NCI-H82 (cell line): ENCODE results near the gene DZIP1.

Source experiments
- DNase-seq: peaks from one replicate; lab custom pipeline; 2025; lab: John Stamatoyannopoulos, UW

Gene DZIP1

DNA sequence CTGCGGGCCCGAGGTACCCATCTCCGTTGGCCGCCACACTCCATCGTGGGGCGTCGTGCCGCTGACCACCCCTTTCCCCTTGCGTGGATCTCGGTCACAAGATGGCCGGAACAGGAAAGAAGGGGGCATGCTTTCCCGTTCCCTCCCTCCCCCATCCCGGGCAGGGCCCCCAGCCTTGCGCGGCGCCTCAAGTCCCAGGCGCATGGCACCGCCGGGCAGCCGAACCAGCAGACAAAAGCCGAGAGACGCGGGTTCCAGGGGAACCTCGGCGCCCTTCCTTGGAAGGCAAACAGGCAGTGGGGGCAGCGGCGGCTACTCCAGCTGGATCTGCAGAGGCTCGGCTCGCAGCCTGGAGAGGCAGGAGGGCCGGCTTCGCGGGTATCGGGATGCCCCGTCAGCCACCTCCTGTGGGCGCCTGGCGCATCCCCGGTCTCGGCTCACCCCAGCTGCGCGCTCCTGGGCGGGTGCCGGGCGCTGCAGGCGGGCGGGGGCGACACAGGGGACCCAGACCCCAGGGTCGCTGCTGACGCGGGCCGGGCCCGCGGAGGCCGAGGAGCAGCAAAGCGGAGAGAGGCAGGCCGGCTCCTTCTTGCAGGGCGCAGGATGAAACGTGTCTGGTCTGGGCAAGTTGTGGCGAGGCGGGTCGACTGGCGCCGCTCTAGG is 439 bp downstream of the DZIP1 start:
- DNase-seq: peak; percentile 72

DNA sequence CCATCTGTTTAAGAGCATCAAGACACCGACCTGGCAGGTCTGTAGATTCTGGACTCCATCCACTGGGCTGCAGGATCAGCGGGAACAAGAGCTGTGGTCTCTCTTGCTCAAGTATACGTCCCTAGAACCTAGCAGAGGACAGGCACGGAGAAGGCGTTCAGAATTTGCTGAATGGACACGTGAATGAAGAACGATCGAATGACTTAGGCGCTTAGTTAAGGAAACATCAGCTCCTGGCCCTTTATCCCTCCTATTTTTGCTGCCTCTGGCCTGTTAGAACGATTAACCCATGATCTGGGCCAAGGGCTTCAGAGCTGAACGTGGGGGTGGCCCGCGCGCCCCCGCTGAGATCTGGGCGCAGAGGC is 953 bp downstream of the DZIP1 start:
- peak; percentile 70 for DNase-seq

DNA sequence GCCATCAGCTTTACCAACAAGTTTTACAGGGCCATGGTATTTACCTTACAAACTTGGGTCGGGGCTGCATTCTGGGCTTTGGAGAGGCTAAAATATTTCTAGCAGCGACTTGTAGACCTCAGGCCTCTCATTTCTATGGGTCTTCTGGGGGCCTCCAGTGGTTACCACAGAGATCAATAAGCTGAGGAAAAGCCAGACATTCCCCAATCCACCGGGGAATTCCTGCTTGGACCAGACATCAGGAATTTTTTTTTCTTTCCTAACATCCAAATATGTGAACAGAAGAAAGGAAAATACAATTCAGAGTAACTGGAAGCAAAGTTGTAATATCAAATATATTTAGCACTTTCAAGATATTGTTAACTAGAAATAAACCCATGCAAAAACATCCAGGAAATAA is 1.5 kb downstream of the DZIP1 start:
- peak; percentile 23 for DNase-seq

DNA sequence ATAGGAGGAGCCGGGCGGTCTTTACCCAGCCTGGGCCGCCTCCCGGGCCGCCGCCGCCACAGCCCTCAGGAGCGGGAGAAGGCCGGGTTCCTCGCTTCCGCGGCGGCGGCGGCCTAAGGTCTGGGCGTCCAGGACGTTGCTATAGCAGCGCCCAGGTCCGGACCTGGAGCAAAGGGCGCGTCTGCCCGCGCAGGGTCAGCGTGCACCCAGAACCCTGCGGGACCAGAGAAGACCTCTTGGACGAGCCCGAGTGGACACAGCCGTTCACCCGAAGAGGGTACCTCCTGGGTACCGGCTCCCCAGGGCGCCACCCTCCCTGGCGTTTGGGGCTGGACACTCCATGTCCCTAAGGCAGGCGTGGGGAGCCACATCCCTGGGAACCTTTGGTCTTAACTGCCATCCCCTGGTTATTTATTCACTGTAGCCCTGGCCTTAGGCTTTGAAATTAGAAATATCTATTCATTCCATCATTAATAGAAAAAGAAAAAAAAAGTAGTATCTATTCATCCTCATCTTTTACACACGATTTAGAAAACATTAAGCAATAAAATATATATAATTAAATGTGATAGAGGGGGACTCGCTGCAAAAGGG is 2.4 kb downstream of the DZIP1 start:
- no peak for DNase-seq

DNA sequence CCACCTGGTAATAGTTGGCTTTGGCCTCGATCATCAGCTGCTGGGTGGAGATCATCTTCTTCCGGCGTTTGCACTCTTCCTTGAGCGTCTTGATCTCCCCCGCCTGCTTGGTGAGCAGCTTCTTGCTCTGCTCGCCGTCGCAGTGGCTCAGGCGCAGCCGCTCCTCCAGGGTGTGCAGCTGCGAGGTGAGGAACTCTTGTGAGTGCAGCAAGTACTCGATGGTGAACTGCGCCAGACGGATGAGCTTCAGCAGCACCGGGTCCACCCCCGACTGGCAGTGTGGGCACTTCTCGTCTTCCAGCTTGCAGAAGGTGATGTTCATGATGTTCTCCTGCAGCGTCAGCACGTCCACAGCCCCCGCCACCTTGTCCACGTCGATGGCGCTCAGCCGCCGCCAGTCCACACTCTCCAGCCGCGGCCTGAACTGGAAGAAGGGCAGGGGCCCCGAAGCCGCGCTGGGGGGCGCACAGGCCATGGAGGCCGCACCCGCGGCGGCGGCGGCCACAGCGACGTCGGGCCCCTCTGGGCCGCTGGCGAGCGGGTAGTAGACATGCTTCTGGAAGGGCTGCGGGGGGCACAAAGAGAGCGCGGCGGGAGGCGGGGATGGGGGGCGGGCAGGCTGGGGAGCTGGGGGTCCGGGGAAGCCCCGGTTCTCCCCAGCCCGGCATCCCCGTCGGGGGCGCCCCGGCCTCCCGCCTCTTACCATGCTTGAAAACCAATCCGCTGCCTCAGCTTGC is 3.0 kb downstream of the DZIP1 start:
- DNase-seq: peak; percentile 68

DNA sequence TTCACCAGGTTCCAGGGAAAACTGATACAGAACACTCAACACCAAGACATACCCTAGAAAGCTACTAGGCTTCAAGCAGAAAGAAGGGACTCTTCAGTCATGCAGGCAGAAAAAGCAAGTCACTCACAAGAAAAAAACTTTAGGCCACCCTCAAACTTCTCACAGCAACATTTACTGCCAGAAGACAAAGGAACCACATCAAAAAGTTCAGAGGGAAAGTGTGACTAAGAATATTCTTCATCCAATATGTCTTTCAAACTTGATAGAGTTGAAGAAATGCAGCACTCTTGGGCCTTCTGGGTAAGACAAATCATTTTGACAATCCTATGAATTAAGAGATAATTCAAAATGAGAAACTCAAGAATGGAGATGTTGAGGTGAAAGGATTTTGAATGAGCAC is 7.7 kb downstream of the DZIP1 start:
- DNase-seq: no peak

DNA sequence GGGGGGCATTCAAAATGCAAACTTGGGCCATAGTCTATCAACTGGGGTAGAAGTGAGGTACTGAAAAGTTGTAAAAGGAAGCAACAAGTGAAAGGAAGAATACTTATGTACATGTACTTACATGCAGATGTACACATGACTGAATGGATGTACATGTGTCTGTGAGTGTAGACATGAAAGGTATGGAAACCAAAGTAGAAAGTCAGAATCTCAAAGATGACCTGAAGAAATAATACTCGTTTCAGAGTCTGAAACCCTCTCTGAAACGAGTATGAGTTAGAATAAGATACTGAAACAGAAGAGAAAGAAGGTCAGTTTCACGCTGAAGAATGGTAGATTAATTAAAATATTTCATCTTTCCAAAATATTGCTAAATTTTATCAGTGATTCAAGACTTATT is 13.9 kb downstream of the DZIP1 start:
- DNase-seq: no peak

DNA sequence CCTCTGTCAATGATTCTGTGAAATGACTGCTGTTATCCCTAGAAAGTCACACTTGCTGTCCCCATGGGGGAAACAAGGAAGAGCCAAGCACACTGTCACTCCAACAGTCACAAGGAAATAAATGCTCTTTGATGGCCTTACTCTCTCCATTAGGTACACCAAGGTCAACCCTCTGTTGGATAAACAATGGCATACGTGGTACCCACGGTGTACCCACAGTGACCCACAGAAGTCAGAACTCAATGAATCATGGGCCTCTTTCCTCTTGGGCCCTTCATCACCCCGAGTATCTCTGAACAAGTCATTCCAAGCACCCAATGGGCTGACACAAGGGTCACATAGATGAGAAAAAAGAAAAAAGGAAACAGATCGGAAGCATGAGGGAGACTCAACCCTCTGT is 15.4 kb downstream of the DZIP1 start:
- DNase-seq: no peak

DNA sequence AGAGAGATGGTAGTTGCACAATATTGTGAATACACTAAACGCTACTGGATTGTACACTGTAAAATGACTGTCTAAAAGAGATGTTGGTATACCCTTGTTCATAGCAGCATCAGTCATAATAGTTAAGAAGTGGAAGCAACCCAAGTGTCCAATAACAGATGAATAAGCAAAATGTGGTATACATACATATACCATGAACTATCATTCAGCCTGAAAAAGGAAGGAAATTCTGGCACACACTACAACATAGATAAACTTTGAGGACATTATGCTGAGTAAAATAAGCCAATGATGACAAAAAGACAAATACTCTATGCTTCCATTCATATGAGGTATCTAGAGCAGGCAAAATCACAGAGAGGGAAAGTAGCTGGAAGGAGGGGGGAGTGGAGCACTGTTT is 16.0 kb downstream of the DZIP1 start:
- no peak for DNase-seq

DNA sequence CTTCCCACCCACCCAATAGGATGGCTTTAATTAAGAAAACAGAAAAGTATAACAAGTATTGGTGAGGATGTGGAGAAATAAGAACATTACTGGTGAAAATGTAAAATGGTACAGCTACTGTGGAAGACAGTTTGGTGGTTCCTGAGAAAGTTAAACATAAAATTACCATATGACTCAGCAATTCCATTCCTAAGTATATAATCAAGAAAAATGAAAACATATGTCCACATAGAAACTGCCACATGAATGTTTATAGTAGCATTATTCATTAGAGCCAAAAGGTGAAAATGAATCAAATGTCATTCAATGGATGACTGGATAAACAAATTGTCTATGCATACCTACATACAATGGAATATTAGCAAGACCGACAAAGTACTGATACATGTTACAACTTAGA is 16.9 kb downstream of the DZIP1 start:
- DNase-seq: no peak

DNA sequence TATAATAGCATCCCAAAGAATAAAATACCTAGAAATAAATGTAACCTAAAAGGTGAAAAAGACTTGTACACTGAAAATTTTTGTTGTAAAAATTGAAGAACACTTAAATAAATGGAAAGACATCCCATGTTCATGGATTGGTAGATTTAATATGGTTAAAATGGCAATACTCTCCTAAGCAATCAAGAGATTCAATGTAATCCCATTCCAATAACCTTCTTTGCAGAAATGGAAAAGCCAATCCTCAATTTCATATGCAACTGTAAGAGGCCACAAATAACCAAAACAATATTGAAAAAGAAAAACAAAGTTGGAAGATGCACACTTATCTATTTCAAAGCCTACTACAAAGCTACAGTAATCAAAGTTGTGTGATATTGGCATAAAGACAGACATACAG is 17.7 kb downstream of the DZIP1 start:
- DNase-seq: no peak

DNA sequence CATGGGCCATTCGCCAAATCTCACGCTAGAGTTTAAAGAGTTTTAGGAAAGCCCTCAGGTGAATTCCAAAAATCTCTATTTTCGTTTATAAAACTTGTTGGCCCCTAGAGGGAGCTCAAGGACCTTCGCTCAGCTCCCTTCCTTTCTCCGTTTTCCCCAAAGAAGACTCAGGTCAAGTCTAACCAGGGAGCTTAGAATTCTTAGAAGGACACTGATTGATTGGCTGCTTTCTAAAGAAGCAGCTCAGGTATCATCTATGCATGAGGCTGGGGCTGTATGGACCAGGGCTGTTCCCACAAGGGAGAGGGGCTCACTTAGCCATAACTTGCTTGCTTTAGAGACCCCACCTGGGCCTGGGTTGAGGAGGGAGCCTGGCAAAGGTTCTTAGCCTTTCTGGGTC is 20.5 kb downstream of the DZIP1 start:
- peak; percentile 76 for DNase-seq

DNA sequence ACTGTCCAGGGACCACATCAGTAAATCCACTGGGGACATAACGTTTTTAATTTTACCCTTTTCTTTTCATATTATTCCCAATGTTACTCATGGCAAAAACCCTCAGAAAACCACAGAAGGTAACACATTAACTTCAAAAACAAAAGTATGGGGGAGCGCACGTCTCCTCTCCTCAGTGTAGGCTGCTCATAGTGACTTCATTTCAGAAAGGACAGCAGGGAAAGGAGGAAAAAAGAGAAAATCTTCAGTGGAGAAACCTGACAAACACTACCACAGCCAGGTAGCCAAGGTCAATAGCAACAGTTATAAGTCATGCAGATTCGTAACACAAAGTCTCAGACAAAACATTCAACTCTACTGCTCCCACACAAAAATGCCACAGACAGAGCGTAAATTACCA is 21.4 kb downstream of the DZIP1 start:
- no peak for DNase-seq

DNA sequence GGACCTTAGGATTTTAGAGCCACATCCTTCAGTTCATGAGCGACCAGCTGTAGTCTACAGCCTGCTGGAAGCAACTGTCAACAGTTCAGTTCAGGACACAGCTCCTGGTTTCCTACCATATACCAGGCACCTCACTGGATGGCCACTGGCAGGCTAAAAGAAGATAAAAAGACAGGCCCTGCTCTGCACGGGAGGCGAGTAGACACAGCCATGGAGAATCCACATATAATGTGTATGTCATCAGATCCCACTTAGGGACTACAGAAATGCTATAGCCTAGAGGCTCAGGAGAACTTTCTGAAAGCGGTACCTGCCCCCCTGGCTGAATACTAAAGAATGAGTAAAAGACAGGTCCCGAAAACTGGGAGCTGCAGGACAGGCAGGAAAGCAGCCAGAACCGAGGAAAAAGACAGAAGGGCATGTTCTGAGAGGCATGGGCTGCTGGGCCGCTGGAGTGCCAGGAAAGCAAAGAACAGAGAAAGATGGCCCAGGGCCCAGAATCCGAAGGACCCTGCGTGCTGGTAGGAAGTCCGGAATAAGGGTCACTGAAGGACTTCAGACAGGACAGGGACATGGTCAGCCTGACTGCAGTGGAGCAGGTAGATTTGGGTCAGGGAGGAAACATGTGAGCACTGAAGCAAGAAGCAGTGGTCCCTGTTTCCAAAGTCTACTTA is 23.5 kb downstream of the DZIP1 start:
- DNase-seq: no peak

DNA sequence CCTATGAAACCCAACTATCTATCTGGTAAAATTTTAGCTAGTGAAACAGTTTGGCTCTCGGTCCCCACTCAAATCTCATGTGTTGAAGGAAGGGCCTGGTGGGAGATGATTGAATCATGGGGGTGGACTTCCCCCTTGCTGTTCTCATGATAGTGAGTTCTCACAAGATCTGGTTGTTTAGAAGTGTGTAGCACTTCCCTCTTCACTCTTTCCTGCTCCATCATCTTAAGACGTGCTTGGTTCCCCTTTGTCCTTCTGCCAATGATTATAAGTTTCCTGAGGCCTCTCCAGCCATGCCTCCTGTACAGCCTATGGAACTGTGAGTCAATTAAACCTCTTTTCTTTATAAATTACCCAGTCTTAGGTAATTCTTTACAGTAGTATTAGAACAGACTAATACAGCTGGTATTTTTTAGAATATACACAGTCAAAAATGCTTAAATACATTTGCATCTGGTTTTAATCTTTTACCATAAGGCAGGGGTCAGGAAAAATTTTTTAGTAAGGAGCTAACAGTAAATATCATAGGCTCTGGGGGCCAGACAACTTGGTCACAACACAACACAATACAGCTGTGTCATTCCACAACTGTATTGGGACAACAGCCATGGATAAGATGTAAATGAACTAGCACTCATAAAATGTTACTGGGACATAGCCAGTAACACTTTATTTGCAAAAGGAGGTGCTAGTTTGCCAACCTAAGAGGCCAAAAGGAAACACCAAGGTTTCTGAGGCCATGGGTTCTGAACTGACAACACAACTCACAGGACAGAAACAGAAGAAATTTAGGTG is 24.3 kb downstream of the DZIP1 start:
- no peak for DNase-seq

DNA sequence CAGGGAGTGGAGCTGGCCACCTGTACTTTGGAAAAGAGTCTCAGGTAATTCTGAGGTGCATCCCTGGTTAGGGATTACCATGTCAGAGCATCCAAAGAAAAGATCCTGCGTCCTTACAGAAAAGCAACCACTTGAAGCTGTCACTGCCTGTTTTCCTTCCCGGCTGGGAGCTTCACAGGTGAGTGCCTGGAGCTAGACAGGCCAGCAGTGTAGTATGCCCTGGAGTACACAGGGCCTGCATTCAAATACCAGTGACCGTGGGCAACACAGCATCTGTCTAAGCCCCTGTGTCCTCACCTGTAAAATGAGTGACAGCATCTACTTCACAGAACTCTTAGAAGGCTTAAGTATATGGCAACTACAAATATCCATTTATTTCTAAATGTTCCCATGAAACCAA is 29.0 kb downstream of the DZIP1 start:
- DNase-seq: no peak

DNA sequence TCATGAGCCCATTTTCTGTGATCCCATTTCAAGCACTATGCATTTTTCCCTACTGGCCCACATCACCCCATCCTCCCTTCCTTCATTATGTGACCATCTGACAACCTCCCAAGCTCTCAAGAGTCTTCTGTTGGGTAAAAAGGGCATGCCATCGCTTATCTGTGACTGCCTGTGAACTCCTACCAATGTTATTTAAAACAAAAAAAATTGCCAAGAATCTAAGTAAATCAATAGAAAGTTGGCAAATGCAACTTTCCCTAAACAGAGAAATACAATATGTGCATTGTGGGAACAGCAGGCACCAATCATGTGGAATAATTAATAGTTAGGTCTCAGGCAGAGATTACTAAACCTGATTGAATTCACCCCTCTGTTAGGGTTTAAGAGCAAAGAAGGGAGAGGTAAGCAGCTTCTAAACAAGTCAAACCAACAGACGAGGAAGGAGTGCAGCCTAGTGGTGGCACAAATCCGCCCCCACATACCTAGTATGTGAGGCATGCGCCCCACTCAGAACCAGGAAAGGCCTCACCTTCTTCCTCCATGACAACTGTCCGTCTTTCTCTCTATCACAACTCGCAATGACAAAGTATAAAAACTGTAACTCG is 29.8 kb downstream of the DZIP1 start:
- DNase-seq: no peak

DNA sequence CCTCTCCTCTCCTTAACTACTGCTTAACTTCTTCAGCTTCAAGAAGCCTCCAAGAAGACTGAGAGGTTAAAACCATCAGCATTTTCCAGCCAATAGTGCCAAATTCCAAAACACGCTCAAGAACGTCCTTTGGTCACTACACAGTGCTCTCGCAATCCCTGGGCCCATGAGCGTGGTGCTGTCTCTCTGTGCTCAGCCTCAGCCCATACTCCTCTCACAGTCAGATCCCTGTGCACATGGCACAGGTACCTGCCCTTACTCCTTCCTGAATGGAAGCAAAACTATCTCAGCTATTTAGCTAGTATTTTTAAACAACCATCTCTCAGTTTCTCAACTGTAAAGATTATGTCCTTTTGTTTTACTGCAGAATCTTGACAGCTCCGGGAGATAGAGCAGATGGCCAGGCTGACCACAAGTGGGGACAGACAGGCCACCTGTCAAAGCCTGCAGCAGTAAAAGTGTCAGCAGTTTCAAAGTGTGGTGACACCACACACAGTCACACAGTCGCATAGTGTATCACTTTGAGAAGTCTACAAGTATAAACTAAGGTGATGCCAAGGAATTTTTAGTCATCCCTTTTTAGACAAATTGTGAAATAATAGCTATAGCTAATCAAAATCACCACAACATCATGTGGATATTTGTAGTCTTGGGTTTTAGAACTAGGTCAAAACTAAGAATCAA is 35.7 kb downstream of the DZIP1 start:
- no peak for DNase-seq

DNA sequence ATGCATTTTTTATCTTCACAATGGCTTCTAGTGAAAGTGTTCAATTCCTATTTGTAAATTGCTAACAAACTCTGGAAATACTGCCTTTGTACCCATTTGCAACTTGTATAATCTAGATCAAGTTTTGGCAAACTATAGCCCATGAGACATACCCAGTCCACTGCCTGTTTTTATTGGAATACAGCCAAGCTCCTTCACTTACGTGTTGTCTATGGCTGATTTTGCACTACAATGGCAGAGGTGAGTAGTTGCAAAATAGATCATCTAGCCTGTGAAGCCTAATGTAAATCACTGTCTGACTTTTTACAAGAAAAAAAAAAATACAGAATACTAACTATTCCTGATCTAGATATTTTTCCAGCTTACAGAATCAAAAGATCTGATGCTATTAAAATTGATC is 37.1 kb downstream of the DZIP1 start:
- DNase-seq: no peak

DNA sequence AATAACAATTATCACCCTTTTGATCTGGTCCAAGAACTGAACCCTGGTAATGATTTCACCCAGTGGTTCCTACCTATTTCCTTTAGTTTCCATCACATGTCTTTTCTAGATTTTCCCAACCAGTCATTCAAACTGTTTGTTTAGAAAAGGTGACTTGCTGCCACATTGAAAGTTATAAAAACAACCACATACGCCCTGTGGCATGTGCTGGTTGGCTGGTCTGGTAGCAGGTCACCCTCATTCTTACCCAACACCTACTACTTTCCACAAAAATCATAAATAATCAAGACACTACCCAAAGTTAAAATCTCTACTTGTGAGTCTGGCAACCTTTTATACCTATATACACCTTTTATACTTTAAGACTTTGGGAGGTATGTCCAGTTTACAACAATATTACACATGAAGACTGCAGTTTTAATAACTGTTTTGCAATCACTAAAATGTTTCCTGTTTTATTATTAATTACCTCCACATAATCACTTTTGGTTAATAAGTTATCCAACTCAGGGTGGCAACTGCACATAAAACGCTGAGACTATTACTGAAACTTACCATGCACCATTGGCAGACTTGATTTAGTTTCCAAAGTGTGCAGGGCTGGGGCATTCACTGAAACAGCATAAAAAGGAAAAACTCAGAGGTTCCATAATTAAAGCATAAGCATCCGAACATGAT is 38.9 kb downstream of the DZIP1 start:
- DNase-seq: no peak

DNA sequence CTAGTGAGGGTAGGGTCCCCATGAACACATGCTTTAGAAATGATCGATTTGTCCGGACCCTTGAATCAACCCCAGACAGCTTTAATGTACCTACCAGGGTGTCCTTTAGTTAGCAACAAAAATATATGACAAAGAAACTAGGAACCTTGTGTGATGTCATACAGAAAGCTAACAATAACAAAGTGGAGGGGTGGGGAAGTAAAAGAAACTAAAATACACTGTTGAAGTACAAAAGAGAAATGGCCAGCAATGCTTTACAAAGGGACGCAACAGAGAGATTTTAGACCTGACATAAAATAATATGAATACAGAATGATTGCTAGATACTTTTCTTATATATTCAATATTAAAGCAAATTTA is 40.0 kb downstream of the DZIP1 start:
- DNase-seq: no peak
